ENCODE data around the gene SYT6.

The SYT6 gene

GRCh38 chr1:114153261-114154145, at the start of gene SYT6:
Gene SYT6, minus strand, starts transcription at chr1:114153869. Its CDS starts 97 bp downstream, at chr1:114153772.
- DNase-seq, result no peak

GRCh38 chr1:114201486-114201885, 47.8 kb upstream of the SYT6 start:
- no peak for DNase-seq

GRCh38 chr1:114199017-114199594, 45.4 kb upstream of the SYT6 start:
- no peak for DNase-seq

GRCh38 chr1:114196992-114197907, 43.6 kb upstream of the SYT6 start:
- DNase-seq, result no peak

GRCh38 chr1:114195819-114196218, 42.1 kb upstream of the SYT6 start:
- DNase-seq, result no peak

GRCh38 chr1:114192328-114192727, 38.7 kb upstream of the SYT6 start:
- no peak for DNase-seq

GRCh38 chr1:114189398-114189797, 35.7 kb upstream of the SYT6 start:
- no peak for DNase-seq

GRCh38 chr1:114181356-114181755, 27.7 kb upstream of the SYT6 start:
- no peak for DNase-seq

GRCh38 chr1:114180742-114181141, 27.1 kb upstream of the SYT6 start:
- DNase-seq, result no peak

GRCh38 chr1:114178936-114179335, 25.3 kb upstream of the SYT6 start:
- DNase-seq, result no peak

- no peak for DNase-seq
These were observed 23.6 kb upstream of the SYT6 start for GRCh38 chr1:114177282-114177681.

- DNase-seq, result no peak
These were observed 22.7 kb upstream of the SYT6 start for GRCh38 chr1:114176366-114176765.

GRCh38 chr1:114173680-114174079, 20.0 kb upstream of the SYT6 start:
- no peak for DNase-seq

- DNase-seq, result no peak
These were observed 15.8 kb upstream of the SYT6 start for GRCh38 chr1:114169509-114169908.

GRCh38 chr1:114167226-114167625, 13.6 kb upstream of the SYT6 start:
- DNase-seq, result no peak

- DNase-seq, result peak; percentile 29
These were observed 11.3 kb upstream of the SYT6 start for GRCh38 chr1:114164840-114165543.

GRCh38 chr1:114159941-114160340, 6.3 kb upstream of the SYT6 start:
- no peak for DNase-seq

- no peak for DNase-seq
These were observed 3.6 kb upstream of the SYT6 start for GRCh38 chr1:114157275-114157660.

- DNase-seq, result no peak
These were observed 3.0 kb upstream of the SYT6 start for GRCh38 chr1:114156538-114157274.

- DNase-seq, result no peak
These were observed 2.0 kb upstream of the SYT6 start for GRCh38 chr1:114155706-114156105.

- peak; percentile 30 for DNase-seq
These were observed 1.3 kb upstream of the SYT6 start for GRCh38 chr1:114154963-114155322.
